Kidney (tissue), 14 donors: ENCODE data around the gene CDH12. TPM values are rescaled to one million over a fixed set of nuclear protein-coding genes. Genes with fewer than 3 reads are reported as not detected.

Experiments used
- DNase-seq, 5 donors: peaks; one replicate each; pipeline ENCODE4 v3.0.0-alpha.2; 2013 to 2020
- FAIRE-seq: peaks from 2 replicates; lab custom pipeline; 2012; peaks lifted over from hg19 to GRCh38; lab: Jason Lieb, UNC
- H3K27ac ChIP-seq, 2 donors: one replicate each; pipeline ENCODE4 v1.7.0; 2013; ENCODE audit warnings: low read depth in 2 of 2, low read length in 2 of 2, inconsistent platforms in 1 of 2
- H3K27me3 ChIP-seq: one replicate; pipeline ENCODE4 v1.7.1; 2013; ENCODE audit warnings: low read length, inconsistent platforms; ENCODE audit not compliant: control insufficient read depth, insufficient read depth
- H3K36me3 ChIP-seq, 3 donors: one replicate each; pipeline versions ENCODE4 v1.7.0 to v1.7.1; 2013; ENCODE audit warnings: low read length in 3 of 3, control low read depth in 1 of 3, inconsistent platforms in 1 of 3; ENCODE audit not compliant: insufficient read depth in 3 of 3, control insufficient read depth in 2 of 3
- H3K4me1 ChIP-seq, 3 donors: one replicate each; pipeline versions ENCODE4 v1.7.0 to v1.7.1; 2013; ENCODE audit warnings: low read length in 3 of 3, inconsistent platforms in 1 of 3, low read depth in 1 of 3; ENCODE audit not compliant: control insufficient read depth in 2 of 3, insufficient read depth in 2 of 3
- H3K4me3 ChIP-seq, 3 donors: one replicate each; pipeline versions ENCODE4 v1.7.0 to v1.8.1; 2013; ENCODE audit warnings: low read length in 3 of 3, control low read depth in 1 of 3, inconsistent platforms in 1 of 3
- H3K9ac ChIP-seq, 3 donors: one replicate each; pipeline versions ENCODE4 v1.7.0 to v1.7.1; 2013; ENCODE audit warnings: low read length in 3 of 3, control low read depth in 1 of 3, inconsistent platforms in 1 of 3
- H3K9me3 ChIP-seq, 3 donors: one replicate each; pipeline versions ENCODE4 v1.7.0 to v1.7.1; 2013; ENCODE audit warnings: low read length in 3 of 3, control low read depth in 1 of 3, inconsistent platforms in 1 of 3; ENCODE audit not compliant: control insufficient read depth in 2 of 3, insufficient read depth in 1 of 3
- CTCF ChIP-seq: IDR thresholded peaks from 3 replicates; pipeline ENCODE4 v1.5.1; 2012; ENCODE audit warnings: mild to moderate bottlenecking, moderate library complexity, borderline replicate concordance; ENCODE audit not compliant: insufficient read depth; ENCODE audit errors: extremely low read depth
- intact Hi-C: fragments of 100-400 bp; cut with DNase I; formaldehyde crosslinking; loops from one replicate; pipeline ENCODE4 v1.11.1; 2022
- polyA plus RNA-seq: library from polyadenylated mRNA; stranded (reverse); fragments of 350-450 nt; fragmentation: Illumina TruSeq; extraction: RNeasy Lipid Tissue Mini Kit (QIAGEN cat#74804); gene quantifications from one replicate; pipeline ENCODE4 v1.2.3, GENCODE V29; 2014; ENCODE audit warnings: low read depth, low replicate concordance; ENCODE audit not compliant: insufficient read depth
- total RNA-seq: library from RNA; stranded (reverse); fragmentation: NEBNext Ultra II Directional; extraction: Animal tissue kit (Norgen Biotek cat#: 25700); gene quantifications from one replicate; pipeline ENCODE4 v1.2.1, GENCODE V29; 2021
- donor health status: control.
- donor health status: control.
- donor health status: control.
- donor health status: control.
- donor health status: control.
- donor health status: DM: yes; HTN: yes; CAD: no.
- donor health status: Normal renal cell carcinoma (clear cell type).

The CDH12 gene
- total and polyA plus RNA-seq, 2 donors from 2014 or later, result 0.17 TPM; not detected in 1

GRCh38 chr5:22644859-22645258 is 208.3 kb downstream of the CDH12 start:
- Histone ChIP-seq H3K4me1 (no peaks in the 10 kb centered on the region), H3K27me3 (no peaks in the 10 kb centered on the region), H3K4me3 (no peak overlapping the region), H3K27ac (no peak overlapping the region), H3K9me3 (no peaks in the 10 kb centered on the region), H3K9ac (no peak overlapping the region), H3K36me3 (no peaks in the 10 kb centered on the region)
- DNase-seq (no peak), FAIRE-seq (no peak)
- TF ChIP-seq CTCF, result no peak
- intact Hi-C loops, result no loop called here

- TF ChIP-seq CTCF, result no peak
- Histone ChIP-seq H3K27me3 (no peaks in the 10 kb centered on the region), H3K4me1 (no peaks in the 10 kb centered on the region), H3K4me3 (no peak overlapping the region), H3K9me3 (no peaks in the 10 kb centered on the region), H3K27ac (no peak overlapping the region), H3K9ac (no peak overlapping the region), H3K36me3 (no peaks in the 10 kb centered on the region)
- DNase-seq (no peak), FAIRE-seq (no peak)
- intact Hi-C loops, result no loop called here
Observed at GRCh38 chr5:22643356-22643755, 209.8 kb downstream of the CDH12 start.

GRCh38 chr5:22631683-22632082 is 221.5 kb downstream of the CDH12 start:
- H3K27ac ChIP-seq, result no peak overlapping the region
- no peaks in the 10 kb centered on the region for H3K9me3 ChIP-seq
- no peak overlapping the region for H3K4me3 ChIP-seq
- no peak for DNase-seq
- intact Hi-C loops, result no loop called here
- no peaks in the 10 kb centered on the region for H3K36me3 ChIP-seq
- H3K27me3 ChIP-seq, result no peaks in the 10 kb centered on the region
- no peak overlapping the region for H3K9ac ChIP-seq
- no peak for TF ChIP-seq CTCF
- no peak for FAIRE-seq
- H3K4me1 ChIP-seq, result no peaks in the 10 kb centered on the region

- no peaks in the 10 kb centered on the region for H3K9me3 ChIP-seq
- no peak overlapping the region for H3K4me3 ChIP-seq
- FAIRE-seq, result no peak
- H3K4me1 ChIP-seq, result no peaks in the 10 kb centered on the region
- TF ChIP-seq CTCF, result no peak
- DNase-seq, result no peak
- no peak overlapping the region for H3K9ac ChIP-seq
- H3K36me3 ChIP-seq, result no peaks in the 10 kb centered on the region
- H3K27me3 ChIP-seq, result no peaks in the 10 kb centered on the region
- no peak overlapping the region for H3K27ac ChIP-seq
- intact Hi-C loops, result no loop called here
Observed at GRCh38 chr5:22627029-22627428, 226.1 kb downstream of the CDH12 start.
